DOHH2 (cell line): ENCODE data around the gene PGS1.

ENCODE experiments used
- H3F3A ChIP-seq: fragments of 200-600 bp; sonication (generic), shearing (Covaris generic); 2 replicates; pipeline ENCODE4 v1.6.0; 2016; ENCODE audit warnings: antibody characterized with exemption, mild to moderate bottlenecking; ENCODE audit not compliant: control insufficient read depth, insufficient read depth
- H3K27ac ChIP-seq: fragments of 200-600 bp; sonication (generic); 2 replicates; pipeline ENCODE4 v1.5.1; 2014; ENCODE audit warnings: low read depth, mild to moderate bottlenecking, low read length, moderate library complexity
- H3K27me3 ChIP-seq: fragments of 200-600 bp; sonication (generic); 2 replicates; pipeline ENCODE4 v1.6.1; 2014; ENCODE audit warnings: mild to moderate bottlenecking, low read length, mixed read lengths; ENCODE audit not compliant: control insufficient read depth
- H3K36me3 ChIP-seq: fragments of 200-600 bp; sonication (generic); 2 replicates; pipeline ENCODE4 v1.6.1; 2014; ENCODE audit warnings: mild to moderate bottlenecking, low read length, moderate library complexity, mixed read lengths; ENCODE audit not compliant: control insufficient read depth
- H3K4me1 ChIP-seq: fragments of 200-600 bp; sonication (generic); 2 replicates; pipeline ENCODE4 v1.6.1; 2014; ENCODE audit warnings: mild to moderate bottlenecking, low read length, mixed read lengths; ENCODE audit not compliant: control insufficient read depth
- H3K4me2 ChIP-seq: fragments of 200-600 bp; sonication (generic); 2 replicates; pipeline ENCODE4 v1.6.0; 2014; ENCODE audit warnings: mild to moderate bottlenecking, low read length, moderate library complexity
- H3K4me3 ChIP-seq: fragments of 200-600 bp; sonication (generic); 2 replicates; pipeline ENCODE4 v1.5.1; 2014; ENCODE audit warnings: mild to moderate bottlenecking, low read length, mixed read lengths
- H3K79me2 ChIP-seq: fragments of 200-600 bp; sonication (generic); 2 replicates; pipeline ENCODE4 v1.6.1; 2014; ENCODE audit warnings: mild to moderate bottlenecking, low read length, mixed read lengths; ENCODE audit not compliant: control insufficient read depth
- H3K9me2 ChIP-seq: fragments of 200-600 bp; sonication (generic); replicated peaks from 2 replicates; pipeline ENCODE4 v1.6.1; 2014; ENCODE audit warnings: mild to moderate bottlenecking, low read length, mixed read lengths; ENCODE audit not compliant: control insufficient read depth
- H3K9me3 ChIP-seq: fragments of 200-600 bp; sonication (generic); 2 replicates; pipeline ENCODE4 v1.6.1; 2014; ENCODE audit warnings: antibody characterized with exemption, low read length, mixed read lengths; ENCODE audit not compliant: control insufficient read depth, insufficient read depth
- H4K20me1 ChIP-seq: fragments of 200-600 bp; sonication (generic); 2 replicates; pipeline ENCODE4 v1.6.0; 2014; ENCODE audit warnings: low read depth, mild to moderate bottlenecking, antibody characterized with exemption, low read length, moderate library complexity; ENCODE audit not compliant: control insufficient read depth, insufficient read depth
- CTCF ChIP-seq: fragments of 200-600 bp; sonication (generic); IDR thresholded peaks from one replicate; pipeline ENCODE4 v1.5.1; 2014; ENCODE audit warnings: antibody characterized with exemption, mild to moderate bottlenecking, low read depth, low read length; ENCODE audit not compliant: poor library complexity, severe bottlenecking
- EZH2phosphoT487 ChIP-seq: fragments of 200-600 bp; sonication (generic); IDR thresholded peaks from 2 replicates; pipeline ENCODE4 v1.6.1; 2017; ENCODE audit warnings: borderline replicate concordance, mild to moderate bottlenecking, antibody characterized with exemption, low read length, moderate library complexity, mixed read lengths

The PGS1 gene

DNA sequence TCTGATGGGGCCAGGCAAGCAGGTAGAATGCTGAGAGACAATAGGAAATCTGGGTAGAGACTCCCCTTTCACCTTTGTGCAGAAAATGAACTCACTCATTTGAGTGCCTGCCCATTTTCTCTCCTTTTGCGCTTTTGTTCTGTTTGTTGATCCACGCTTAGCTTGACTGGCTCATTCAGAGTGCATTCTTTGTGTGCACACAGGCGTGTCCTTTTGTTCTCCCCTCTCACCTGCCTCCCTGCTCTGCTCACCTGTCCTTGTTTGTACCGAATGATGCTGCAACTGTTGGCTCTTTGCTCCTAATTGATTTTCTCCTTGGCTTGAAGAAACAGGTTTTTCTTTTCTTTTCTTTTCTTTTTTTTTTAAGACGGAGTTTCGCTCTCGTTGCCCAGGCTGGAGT, 15.8 kb downstream of the PGS1 start:
- TF ChIP-seq EZH2phosphoT487 = no peak
- H3K9me3 ChIP-seq = no peaks in the 10 kb centered on the region
- H3K4me3 ChIP-seq = no peak overlapping the region
- H3K27ac ChIP-seq = no peak overlapping the region
- no peaks in the 10 kb centered on the region for H3K4me1 ChIP-seq
- no peaks in the 10 kb centered on the region; the same call in 1 of the 2 replicates for H4K20me1 ChIP-seq
- H3F3A ChIP-seq = no peaks in the 10 kb centered on the region
- no peak overlapping the region for H3K4me2 ChIP-seq
- peaks cover 53% of the 10 kb centered on the region for H3K79me2 ChIP-seq
- peaks cover 47% of the 10 kb centered on the region for H3K36me3 ChIP-seq
- no peaks in the 10 kb centered on the region for H3K27me3 ChIP-seq
- H3K9me2 ChIP-seq = no peaks in the 10 kb centered on the region

GRCh38 chr17:78395155-78395554, 16.7 kb downstream of the PGS1 start:
- Histone ChIP-seq H3K4me3 (no peak overlapping the region), H3K9me3 (no peaks in the 10 kb centered on the region), H3K9me2 (no peaks in the 10 kb centered on the region), H3F3A (no peaks in the 10 kb centered on the region), H3K4me2 (no peak overlapping the region), H3K27me3 (no peaks in the 10 kb centered on the region), H3K36me3 (peaks cover 55% of the 10 kb centered on the region), H3K27ac (no peak overlapping the region), H4K20me1 (no peaks in the 10 kb centered on the region; the same call in 1 of the 2 replicates), H3K79me2 (peaks cover 45% of the 10 kb centered on the region), H3K4me1 (no peaks in the 10 kb centered on the region)
- TF ChIP-seq CTCF = no peak
- no peak for TF ChIP-seq EZH2phosphoT487

- no peak overlapping the region for H3K4me2 ChIP-seq
- TF ChIP-seq EZH2phosphoT487 = no peak
- no peak for TF ChIP-seq CTCF
- H3K9me3 ChIP-seq = no peaks in the 10 kb centered on the region
- H3K79me2 ChIP-seq = peaks cover 30% of the 10 kb centered on the region
- H3K9me2 ChIP-seq = no peaks in the 10 kb centered on the region
- peaks cover 68% of the 10 kb centered on the region for H3K36me3 ChIP-seq
- no peaks in the 10 kb centered on the region for H3K4me1 ChIP-seq
- no peaks in the 10 kb centered on the region for H3F3A ChIP-seq
- no peak overlapping the region for H3K27ac ChIP-seq
- H3K27me3 ChIP-seq = no peaks in the 10 kb centered on the region
- no peaks in the 10 kb centered on the region; the same call in 1 of the 2 replicates for H4K20me1 ChIP-seq
- no peak overlapping the region for H3K4me3 ChIP-seq
Measured at GRCh38 chr17:78396441-78397337, 18.2 kb downstream of the PGS1 start.

- no peak for TF ChIP-seq EZH2phosphoT487
- no peak for TF ChIP-seq CTCF
- Histone ChIP-seq H3K27ac (no peak overlapping the region), H3K4me2 (no peak overlapping the region), H3K4me1 (no peaks in the 10 kb centered on the region), H3K9me3 (no peaks in the 10 kb centered on the region), H3K9me2 (no peaks in the 10 kb centered on the region), H3K36me3 (peaks cover 73% of the 10 kb centered on the region), H3K79me2 (peaks cover 20% of the 10 kb centered on the region), H3K4me3 (no peak overlapping the region), H3F3A (no peaks in the 10 kb centered on the region), H3K27me3 (no peaks in the 10 kb centered on the region), H4K20me1 (no peaks in the 10 kb centered on the region)
Measured at GRCh38 chr17:78397681-78398101, 19.2 kb downstream of the PGS1 start.
